GM20431 (cell line): ENCODE results near the gene RELL1.
"Not testable (repeated sequence)": the region's sequence is repeated elsewhere in the genome, so short reads cannot be mapped to it uniquely, and the experiment has no call there.

Source experiments
- in situ Hi-C: fragments of 300-500 bp; cut with MseI, MboI; formaldehyde crosslinking; loops from one replicate; pipeline ENCODE4 v1.15.0; 2020; ENCODE audit warnings: low sequenced_read_pairs; ENCODE audit not compliant: unreplicated experiment

The RELL1 gene

DNA sequence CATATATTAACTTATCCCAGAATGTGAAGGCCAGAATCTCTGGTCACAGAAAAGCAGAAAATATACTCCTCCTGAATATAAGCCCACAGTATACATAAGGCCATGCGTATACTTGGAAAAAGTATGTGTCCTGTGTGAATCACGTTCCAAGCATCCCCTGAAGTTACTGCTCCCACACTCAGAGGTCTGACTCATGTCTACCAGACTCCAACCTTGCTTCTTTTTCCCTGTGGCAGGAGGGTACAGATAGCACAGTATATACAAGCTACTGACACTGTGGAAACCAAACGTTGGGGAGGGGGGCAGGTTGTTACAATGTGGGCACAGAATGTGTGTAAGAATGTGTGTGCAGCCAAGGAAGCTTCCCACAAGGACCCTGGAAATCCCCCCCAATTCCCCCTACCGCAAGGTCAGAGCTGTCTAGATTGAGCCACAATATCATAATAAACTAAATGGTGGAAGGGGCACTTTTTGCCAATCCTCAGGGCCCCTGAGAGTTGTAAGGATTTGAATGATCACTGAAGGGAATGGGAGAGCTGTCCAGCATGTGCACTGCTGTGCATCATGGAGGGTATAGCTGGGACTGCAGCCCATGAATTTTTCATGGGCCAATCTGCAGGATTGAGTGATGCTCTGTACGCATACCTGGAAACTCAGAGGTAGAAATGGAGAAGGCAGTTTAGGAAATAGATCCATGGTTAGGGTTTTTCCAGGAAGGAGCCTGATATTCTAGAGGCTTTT lies 7.4 kb upstream of the RELL1 start:
- in situ Hi-C loops = no loop called here

DNA sequence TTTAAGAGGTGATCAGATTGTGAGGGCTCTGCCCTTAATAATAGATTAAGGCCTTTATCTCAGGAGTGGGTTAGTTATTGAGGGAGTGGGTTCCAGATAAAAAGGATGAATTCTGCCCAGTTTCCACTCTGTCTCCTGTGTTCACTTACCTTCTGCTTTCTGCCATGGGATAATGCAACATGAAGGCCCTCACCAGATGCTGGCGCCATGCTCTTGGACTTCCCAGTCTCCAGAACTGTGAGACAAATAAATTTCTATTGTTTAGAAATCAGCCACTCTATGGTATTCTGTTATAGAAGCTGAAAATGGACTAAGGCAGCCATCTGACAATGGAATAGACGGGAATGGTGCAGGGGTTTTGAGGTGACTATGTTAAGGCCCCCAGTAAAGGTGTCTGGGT lies 6.9 kb upstream of the RELL1 start:
- in situ Hi-C loops = no loop called here

DNA sequence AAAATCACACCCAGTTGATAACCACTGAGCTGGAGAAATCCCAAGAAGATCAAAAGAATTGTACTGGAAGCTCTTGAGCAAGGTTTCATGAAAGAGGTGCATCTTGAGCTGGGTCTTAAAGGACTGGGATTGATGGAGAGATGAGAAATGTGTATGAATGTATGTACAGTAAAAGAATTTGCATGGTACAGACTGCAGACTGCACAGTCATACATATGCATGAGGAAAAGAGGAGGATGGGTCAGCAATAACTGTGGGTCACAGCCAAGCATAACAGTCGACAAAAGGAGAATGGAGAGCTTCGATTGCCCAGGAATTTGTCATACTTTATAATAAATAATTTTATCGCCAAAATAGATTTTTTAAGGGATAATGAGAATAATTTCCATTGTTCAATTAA lies 4.8 kb upstream of the RELL1 start:
- in situ Hi-C loops = no loop called here

DNA sequence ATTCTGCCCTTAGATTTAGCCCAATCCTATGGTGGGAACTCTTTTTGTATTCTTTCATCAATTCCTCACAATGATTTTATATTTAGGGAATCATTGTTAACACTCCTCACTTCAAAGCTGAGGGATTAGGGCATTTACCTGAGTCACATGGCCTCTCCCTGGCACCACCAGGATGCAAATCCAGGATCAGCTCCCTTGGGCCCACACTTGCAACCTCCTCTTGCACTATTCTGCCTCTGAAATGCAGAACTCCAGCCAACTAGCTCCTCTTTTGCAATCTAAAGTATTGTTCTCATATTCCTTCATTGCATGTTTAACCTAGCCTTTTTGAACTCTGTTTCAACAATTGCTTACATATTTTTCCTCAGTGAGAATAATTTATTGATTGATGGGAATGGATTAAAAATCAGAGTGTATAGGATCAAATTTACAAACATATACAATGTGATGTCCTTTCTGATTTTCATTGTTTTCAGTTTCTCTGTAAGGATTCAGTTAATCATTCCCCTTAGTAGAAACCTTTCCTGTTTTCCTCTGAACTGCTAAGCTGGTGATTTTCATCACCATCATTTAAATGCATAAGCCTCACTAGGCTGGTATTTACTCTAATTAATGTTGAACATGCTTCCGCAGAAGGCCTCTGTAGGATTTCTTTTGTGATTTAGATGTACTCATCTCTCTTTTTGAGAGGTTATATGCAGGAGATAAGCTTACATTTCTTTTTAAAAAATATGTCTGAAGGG lies 3.3 kb upstream of the RELL1 start:
- in situ Hi-C loops = no loop called here

DNA sequence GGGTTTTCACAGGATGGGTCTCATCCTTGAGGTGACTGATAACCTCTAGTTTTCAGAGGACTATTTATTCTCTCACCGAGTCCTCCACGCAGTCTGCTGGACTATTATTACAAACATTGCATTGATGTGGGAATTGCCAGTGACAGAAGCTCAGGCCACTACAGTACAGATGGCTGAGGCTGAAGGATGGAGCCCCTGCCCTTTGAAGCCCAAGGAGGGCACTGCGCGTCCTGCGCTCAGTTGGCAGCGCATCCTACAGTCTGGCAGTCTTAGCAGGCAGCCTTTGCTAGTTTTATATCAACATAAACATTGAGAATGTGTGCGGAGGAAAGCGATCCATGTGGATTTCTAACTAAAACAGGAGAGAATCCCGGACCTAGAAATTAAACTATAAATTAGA lies 1.5 kb upstream of the RELL1 start:
- in situ Hi-C loops = no loop called here

DNA sequence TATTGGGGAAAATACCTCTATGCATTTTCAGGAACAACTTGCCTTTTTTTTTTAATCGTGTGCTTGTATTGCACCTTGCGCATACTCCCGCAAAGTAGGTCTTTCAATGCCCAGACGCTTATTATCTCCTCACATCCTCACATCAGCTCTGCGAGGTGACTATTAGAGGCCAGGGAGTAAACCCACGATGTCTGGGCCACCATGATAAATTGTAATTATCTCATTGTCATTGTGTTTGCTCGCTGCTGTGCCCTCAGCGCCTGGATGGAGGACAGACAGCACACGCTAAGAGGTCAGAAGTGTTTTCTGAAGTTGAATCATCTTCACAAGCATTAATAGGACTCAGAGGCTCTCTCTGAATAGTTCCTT lies 1.0 kb upstream of the RELL1 start:
- in situ Hi-C loops = no loop called here

DNA sequence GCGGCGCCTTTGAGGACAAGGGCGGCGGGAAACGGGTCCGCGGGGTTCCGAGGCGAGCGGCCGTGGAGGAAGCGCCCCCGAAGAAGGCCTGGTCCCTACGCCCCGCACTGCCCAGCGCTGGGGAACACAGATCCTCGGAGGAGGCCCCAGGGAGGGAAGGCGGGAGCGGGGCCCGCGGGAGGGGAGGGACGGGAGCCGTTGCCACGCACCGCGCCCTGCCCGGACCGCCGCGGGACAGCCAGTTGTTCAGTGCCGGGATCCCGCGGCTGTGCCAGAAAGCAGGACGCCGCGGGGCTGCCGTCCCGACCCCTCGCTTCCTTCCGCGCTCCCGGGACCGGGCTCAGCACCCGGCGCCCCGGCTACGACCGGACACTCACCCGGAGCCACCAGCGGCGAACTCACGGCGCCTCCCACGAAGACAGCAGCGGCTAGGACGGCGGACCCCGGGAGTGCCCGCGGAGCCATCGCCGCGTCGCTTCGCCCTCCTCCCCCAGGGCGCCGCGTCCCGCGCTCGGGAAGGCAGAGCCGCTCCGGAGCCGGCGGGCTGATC lies 278 bp downstream of the RELL1 start:
- in situ Hi-C loops = no loop called here

DNA sequence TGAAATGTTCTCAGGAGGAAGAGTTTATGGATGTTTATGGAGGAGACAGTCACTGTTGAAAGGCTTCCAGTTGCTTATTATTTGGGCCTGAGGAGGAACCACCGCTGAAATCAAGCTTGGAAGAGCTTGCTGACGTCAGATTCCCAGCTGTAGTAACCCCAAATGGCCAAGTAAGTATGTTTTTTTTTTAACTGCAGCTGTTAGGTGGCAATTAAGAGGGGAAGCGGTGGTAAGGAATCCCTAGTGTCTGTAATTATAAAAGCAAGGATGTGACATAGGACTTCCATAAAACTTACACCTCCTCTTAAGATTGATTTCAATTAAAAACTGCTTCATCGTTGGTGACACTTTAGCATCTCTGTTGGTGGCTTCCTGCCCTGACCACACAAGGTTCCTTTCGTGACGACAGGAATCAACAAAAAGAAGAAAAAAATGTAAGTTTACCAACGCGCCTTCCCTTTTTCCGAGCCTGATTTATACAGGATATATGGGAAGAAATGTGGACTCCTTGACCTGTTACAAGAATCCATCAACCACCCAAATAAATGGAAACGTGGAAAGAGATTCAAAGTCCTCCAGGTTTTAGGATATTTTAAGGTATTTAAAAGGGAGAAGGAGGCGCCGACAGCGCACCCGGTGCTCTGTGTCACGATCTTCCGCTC lies 884 bp downstream of the RELL1 start:
- in situ Hi-C loops = no loop called here

DNA sequence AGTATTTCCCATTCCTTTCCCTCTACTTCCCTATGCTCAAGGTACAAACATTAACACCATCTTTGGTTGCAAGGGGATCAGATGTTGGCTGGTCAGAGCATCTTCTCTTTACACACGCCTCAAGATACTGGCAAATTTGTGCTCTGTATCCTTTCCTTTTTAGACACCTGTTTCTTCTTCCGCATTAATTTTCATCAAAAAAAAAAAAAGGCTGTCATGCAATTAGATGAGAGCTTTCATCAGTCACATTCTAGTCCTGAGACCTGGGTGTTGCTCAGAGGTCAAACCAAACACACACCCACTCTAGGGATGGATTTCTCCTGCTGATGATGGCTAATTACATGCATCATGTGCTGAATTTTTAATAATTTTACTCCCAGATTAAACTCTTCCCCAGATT lies 2.0 kb downstream of the RELL1 start:
- in situ Hi-C loops = no loop called here

DNA sequence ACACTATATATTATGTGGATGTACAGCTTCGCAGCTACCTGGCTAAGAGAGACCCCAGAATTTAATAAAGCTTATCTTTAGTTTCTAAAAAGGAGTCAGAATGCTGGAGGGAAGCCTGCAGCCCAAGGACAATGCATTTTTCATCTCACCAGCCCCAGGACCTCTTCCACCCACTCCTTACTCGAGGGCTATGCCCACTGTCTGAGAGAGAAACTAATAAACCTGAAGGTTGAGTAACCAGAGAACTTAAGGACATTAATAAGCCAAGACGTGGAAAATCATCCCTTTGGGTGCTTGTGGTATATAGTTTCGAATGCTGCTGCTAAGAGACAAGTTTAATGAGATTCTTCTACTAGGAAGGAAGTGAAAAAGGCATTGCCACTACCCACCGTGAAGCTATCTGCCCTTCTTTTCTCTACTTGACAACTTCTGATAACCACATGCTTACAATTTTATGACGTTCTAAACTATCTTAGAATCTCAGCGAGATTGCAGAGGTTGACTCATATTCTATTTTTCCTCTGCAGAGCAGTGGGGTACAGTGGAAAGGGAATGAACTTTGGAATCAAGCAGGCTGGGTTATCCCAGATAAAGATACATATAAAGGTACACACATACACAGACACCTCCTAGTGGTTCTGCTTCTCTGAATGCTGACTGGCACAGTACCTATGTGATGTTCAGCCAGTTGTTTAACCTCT lies 3.3 kb downstream of the RELL1 start:
- in situ Hi-C loops = no loop called here

DNA sequence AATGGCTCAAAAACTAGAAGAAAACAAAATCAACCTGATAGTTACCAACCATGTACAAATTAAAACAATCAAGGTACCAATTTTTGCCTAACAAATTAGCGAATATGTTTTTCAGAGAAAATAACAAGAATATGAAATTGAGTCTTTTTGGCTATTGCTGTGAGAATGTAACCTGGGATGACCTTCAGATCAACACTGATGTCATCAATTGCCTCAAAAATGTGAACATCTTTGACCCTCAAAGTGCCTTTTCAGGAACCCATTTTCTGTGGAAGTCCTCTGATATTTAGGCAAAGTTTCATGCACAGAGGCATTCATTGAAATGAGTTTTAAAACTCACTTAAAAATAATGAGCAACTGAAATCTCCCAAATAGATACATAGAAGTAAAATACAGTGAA lies 6.1 kb downstream of the RELL1 start:
- in situ Hi-C loops = no loop called here

DNA sequence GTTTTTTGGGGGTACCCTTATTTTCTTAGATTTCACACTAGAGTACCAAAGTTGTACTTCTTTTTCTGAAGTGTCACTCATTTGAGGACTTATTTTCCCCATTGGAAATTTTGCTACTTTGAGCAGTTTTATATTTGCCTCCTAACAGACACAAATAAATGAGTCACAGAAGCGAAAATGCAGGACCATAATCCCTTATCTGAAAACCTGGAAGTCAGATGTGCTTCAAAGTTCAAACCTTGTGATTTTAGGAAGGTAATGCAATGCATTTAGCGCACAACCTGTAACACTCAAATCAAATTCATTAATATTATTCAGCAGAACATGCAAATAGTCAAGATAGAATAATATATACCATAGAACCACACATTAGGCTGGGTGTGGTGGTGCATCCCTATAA lies 6.9 kb downstream of the RELL1 start:
- in situ Hi-C loops = no loop called here

DNA sequence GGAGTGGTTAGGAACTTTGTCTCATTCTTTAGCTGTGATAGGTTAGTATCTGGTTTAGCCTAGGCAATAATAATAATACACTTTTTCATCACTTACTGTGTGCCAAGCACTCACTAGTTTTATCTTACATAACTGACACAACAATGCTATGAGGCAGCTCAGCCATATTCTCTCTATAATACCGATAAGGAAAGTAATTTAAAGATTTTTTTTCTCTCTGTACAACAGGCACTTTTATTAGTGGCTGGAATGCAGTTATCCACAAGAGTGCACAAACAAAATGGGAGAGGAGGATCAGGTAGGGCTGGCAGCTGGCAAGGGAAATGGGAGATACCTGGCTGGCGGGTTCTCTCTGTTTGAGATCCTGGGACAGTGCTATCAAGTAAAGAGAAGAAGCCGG lies 7.6 kb downstream of the RELL1 start:
- in situ Hi-C loops = no loop called here

DNA sequence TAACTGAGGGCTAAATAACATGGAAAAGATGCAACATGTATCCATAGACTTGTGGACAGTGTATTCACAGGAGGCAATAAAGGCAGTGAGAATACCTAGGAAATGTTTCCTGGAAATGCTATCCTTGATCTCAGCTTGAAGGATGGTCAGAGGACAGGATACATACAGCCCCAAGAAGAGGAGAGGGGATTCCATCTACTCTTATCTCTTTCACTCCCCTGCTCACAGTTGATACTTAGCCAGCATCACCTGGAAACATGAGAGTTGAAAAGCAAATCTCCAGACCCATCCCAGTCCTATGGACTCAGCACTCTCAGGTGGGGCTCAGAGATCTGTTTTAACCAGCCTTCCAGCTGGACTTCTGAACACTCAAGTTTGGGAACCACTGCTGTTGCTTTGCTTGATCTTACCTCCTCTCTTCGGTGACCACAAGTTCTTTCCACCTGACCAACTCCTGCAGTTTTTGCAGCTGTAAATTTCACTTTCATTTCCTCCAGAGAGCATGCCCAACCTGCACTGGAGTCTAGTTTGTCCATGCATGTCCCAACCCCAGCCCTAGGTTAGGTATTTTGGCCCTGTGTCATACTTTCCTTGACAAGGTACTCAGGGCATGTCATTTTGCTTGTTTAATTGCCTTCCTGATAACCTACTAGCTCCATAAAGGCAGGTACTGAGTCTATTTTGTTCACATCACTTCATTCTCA lies 10.4 kb downstream of the RELL1 start:
- in situ Hi-C loops = no loop called here

DNA sequence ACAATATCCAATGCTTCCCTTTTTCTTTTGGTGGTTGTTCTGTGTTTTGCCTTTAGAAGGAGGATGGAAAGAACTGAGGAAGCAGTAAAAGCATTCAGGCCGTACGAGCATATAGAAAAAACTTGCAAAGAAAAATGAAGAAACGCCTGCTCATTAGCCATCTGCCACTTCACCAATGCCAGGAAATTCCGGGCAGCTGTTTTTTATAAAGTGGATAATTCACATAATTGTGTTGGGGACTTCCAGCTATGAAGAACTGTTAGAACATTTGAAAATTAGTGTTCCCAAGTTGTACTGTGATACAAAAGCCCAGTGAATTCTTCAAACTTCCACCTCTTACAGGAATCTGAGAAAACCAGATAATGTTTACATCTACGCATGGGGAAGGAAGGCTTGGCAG lies 11.7 kb downstream of the RELL1 start:
- in situ Hi-C loops = no loop called here

DNA sequence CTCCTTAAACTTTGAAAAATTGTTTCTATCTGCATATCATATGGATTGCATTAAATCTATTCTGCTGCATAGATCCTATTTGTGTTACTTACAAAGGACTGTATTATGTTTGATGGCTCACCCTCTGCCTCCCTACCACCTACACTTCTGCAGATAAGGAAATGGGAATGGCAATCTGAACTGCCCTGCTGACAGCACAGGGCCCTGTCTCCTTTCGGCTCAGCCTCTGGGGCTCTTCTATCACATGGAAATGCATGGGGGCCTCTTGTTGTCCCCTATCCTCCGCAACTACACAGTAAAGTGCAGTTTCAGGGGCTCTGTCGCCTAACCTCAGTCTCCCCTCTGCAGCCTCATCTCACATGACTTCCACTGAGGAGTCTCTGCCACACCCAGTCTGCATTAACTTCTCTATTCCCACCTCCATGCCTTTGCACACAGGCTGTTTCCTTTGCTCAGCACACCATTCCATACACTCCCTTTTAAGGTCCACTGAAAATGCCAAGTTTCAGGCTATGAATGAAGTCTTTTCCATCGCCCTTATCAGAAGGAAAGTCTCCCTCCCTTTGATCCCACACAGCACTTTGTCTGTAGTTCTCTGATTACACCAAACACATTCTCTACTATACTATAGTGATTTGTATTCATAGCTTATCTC lies 12.5 kb downstream of the RELL1 start:
- in situ Hi-C loops = no loop called here

DNA sequence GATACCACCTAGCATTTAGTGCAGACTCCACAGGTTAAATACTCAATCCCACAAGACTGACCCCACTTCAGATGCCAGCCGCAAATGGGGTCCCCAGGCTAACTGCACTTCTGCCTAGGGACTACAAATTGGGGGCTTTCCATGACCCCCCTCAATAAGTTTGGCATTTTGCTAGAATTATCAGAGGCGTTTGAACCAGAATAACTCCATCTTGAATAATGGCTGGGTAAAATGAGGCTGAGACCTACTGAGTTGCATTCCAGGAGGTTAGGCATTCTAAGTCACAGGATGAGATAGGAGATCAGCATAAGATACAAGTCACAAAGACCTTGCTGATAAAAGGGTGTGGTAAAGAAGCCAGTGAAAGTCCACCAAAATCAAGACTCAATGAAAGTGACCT lies 15.1 kb downstream of the RELL1 start:
- in situ Hi-C loops = no loop called here

DNA sequence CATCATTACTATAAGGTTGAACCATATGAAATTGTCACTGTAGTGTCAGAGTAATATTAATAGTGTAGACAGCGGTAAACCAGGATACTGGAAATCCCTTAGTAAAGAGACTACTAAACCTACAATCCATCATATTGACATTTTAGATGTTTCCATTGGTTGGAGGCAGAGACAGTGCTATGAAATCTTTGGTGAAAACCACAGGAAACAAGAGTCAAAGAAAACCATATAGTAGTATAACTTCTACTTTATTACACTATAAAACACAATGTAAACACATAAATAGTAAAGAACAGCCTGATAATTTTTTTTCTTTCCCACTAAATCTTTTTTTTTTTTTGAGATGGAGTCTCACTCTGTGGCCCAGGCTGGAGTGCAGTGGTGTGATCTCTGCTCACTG lies 15.9 kb downstream of the RELL1 start:
- in situ Hi-C loops = no loop called here

DNA sequence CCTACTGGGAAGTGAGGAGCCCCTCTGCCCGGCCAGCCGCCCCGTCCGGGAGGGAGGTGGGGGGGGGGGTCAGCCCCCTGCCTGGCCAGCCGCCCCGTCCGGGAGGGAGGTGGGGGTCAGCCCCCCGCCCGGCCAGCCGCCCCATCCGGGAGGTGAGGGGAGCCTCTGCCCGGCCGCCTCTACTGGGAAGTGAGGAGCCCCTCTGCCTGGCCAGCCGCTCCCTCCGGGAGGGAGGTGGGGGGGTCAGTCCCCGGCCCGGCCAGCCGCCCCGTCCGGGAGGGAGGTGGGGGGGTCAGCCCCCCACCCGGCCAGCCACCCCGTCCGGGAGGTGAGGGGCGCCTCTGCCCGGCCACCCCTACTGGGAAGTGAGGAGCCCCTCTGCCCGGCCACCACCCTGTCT lies 17.1 kb downstream of the RELL1 start:
- in situ Hi-C loops = not testable (repeated sequence)
